Measurements from ENCODE around the gene NCK2. TPM values are rescaled to one million over a fixed set of nuclear protein-coding genes. Genes with fewer than 3 reads are reported as not detected.

NCK2 gene
- total RNA-seq, 1 experiment from 2014 or later: 21.6 TPM

DNA sequence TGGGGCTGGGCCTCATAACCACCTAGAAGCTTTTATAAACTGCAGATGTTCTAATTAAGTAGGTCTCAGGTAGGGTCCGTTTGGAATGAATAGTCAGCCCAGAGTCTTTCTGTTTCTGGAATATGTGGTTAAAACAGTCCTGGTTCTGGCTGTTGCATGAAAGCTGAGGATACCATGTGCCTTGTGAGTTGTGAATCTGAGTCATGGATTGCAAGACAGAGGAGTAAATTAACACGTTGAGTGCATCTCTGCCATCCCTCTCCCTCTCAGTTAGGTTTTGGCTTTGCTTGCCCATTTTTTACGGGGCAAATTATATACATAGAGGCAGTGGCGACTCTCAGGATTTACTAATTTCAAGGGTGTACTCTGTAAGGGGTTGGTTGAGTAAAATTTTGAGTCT is 59.1 kb downstream of the NCK2 start:
- H3K36me3 ChIP-seq (ENCODE audit: insufficient read depth, low read length, poor library complexity, severe bottlenecking): no peaks in the 10 kb centered on the region
- peaks cover 17% of the 10 kb centered on the region for H3K4me1 ChIP-seq (ENCODE audit: insufficient read depth, low read length, poor library complexity, severe bottlenecking)
- H3K9me3 ChIP-seq (ENCODE audit: low read depth, low read length, poor library complexity, severe bottlenecking): no peaks in the 10 kb centered on the region
- no peak for TF ChIP-seq EZH2 (IDR thresholded peaks at IDR 0.05; ENCODE audit: borderline replicate concordance, low read depth, low read length, poor library complexity, severe bottlenecking)
- TF ChIP-seq CTCF (conservative IDR thresholded peaks at IDR 0.05; ENCODE audit: low read depth, low read length): no peak
- no TSS peak for BruUV-seq (replicated peaks)
- ChIA-PET POLR2A (ENCODE audit: low non-redundant PET) (interaction anchor here (0.6 kb wide), 1 partner anchor 1232 kb away, joined by 4 read pairs; no protein-coding TSS in a partner anchor), CTCF (no interaction called here)
- intact Hi-C loops (cut with micrococcal nuclease; ENCODE audit: unreplicated experiment): no loop called here
- peaks cover 86% of the 10 kb centered on the region for H3K27me3 ChIP-seq (replicated peaks; ENCODE audit: insufficient read depth, low read depth, low read length, poor library complexity)
- no peak overlapping the region for H3K27ac ChIP-seq (ENCODE audit: low read depth, low read length, poor library complexity, severe bottlenecking)
- peak; percentile 22 for DNase-seq (ENCODE audit: low spot score)
- H3K4me3 ChIP-seq (ENCODE audit: low read depth, low read length, poor library complexity, severe bottlenecking): no peak overlapping the region

DNA sequence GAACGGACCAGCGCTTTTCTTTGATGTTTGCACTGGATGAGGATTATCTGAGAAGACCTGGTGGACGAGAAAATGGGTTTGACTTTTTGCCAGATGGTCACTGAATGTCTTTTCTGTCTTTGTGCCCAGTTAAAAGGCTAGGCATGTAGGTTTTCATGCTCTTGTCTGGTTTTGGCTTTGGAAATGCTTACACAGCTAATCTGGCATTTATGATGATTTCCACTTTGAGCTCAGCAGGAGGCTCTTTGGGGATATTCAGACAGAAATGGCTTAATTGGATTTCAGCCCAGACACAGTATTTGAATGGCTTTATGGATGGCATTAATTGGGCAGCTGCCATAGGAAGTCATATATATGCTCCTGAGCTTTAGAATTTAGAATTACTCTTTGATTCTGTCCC is 59.6 kb downstream of the NCK2 start:
- H3K27ac ChIP-seq (ENCODE audit: low read depth, low read length, poor library complexity, severe bottlenecking): no peak overlapping the region
- H3K36me3 ChIP-seq (ENCODE audit: insufficient read depth, low read length, poor library complexity, severe bottlenecking): no peaks in the 10 kb centered on the region
- BruUV-seq (replicated peaks): no TSS peak
- no peaks in the 10 kb centered on the region for H3K9me3 ChIP-seq (ENCODE audit: low read depth, low read length, poor library complexity, severe bottlenecking)
- H3K27me3 ChIP-seq (replicated peaks; ENCODE audit: insufficient read depth, low read depth, low read length, poor library complexity): peaks cover 87% of the 10 kb centered on the region
- DNase-seq (ENCODE audit: low spot score): peak; percentile 95
- ChIA-PET CTCF (no interaction called here), POLR2A (ENCODE audit: low non-redundant PET) (no interaction called here)
- no peak overlapping the region for H3K4me3 ChIP-seq (ENCODE audit: low read depth, low read length, poor library complexity, severe bottlenecking)
- intact Hi-C loops (cut with micrococcal nuclease; ENCODE audit: unreplicated experiment): no loop called here
- no peak for TF ChIP-seq CTCF (conservative IDR thresholded peaks at IDR 0.05; ENCODE audit: low read depth, low read length)
- no peak for TF ChIP-seq EZH2 (IDR thresholded peaks at IDR 0.05; ENCODE audit: borderline replicate concordance, low read depth, low read length, poor library complexity, severe bottlenecking)
- peaks cover 17% of the 10 kb centered on the region for H3K4me1 ChIP-seq (ENCODE audit: insufficient read depth, low read length, poor library complexity, severe bottlenecking)

DNA sequence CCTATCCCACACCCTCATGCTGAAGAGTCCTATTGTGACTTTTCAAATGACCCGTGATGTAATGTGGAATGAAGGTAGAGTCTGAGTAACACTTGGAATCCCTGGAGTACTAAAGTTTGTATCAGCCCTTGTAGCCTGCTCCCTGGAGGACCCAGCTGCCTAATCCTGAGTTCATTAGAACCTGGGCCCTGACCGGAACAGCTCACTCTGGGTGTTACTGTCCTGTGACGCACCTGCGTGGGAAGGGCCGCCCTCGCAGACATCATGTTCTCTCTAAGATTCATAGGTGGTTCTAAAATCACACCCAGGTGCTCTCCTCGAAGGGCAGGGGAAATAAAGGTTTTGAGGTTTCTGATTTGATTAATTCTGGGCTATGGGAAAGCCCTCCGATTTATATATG is 62.3 kb downstream of the NCK2 start:
- H3K4me3 ChIP-seq (ENCODE audit: low read depth, low read length, poor library complexity, severe bottlenecking): no peak overlapping the region
- no TSS peak for BruUV-seq (replicated peaks)
- POLR2A ChIA-PET (ENCODE audit: low non-redundant PET): no interaction called here
- no peaks in the 10 kb centered on the region for H3K9me3 ChIP-seq (ENCODE audit: low read depth, low read length, poor library complexity, severe bottlenecking)
- H3K27ac ChIP-seq (ENCODE audit: low read depth, low read length, poor library complexity, severe bottlenecking): no peak overlapping the region
- DNase-seq (ENCODE audit: low spot score): no peak
- CTCF ChIA-PET: no interaction called here
- H3K4me1 ChIP-seq (ENCODE audit: insufficient read depth, low read length, poor library complexity, severe bottlenecking): peaks cover 17% of the 10 kb centered on the region
- peaks cover 75% of the 10 kb centered on the region for H3K27me3 ChIP-seq (replicated peaks; ENCODE audit: insufficient read depth, low read depth, low read length, poor library complexity)
- TF ChIP-seq EZH2 (IDR thresholded peaks at IDR 0.05; ENCODE audit: borderline replicate concordance, low read depth, low read length, poor library complexity, severe bottlenecking) (no peak), CTCF (conservative IDR thresholded peaks at IDR 0.05; ENCODE audit: low read depth, low read length) (no peak)
- intact Hi-C loops (cut with micrococcal nuclease; ENCODE audit: unreplicated experiment): no loop called here
- H3K36me3 ChIP-seq (ENCODE audit: insufficient read depth, low read length, poor library complexity, severe bottlenecking): no peaks in the 10 kb centered on the region

Data from A673 (cell line).